Amniotic stem cell (primary cell): Measurements from ENCODE around the gene PPFIBP2.

Experiments
- DNase-seq: peaks from one replicate; lab custom pipeline; 2025; lab: John Stamatoyannopoulos, UW

Gene PPFIBP2

GRCh38 chr11:7552666-7553065, 38.9 kb downstream of the PPFIBP2 start:
- DNase-seq: no peak

- no peak for DNase-seq
These were observed 41.4 kb downstream of the PPFIBP2 start for GRCh38 chr11:7555052-7555699.

GRCh38 chr11:7558046-7558445, 44.2 kb downstream of the PPFIBP2 start:
- no peak for DNase-seq

GRCh38 chr11:7559398-7560283, 45.8 kb downstream of the PPFIBP2 start:
- no peak for DNase-seq

- DNase-seq: no peak
These were observed 47.8 kb downstream of the PPFIBP2 start for GRCh38 chr11:7561562-7561961.

- DNase-seq: no peak
These were observed 49.5 kb downstream of the PPFIBP2 start for GRCh38 chr11:7563281-7563680.

- no peak for DNase-seq
These were observed 51.0 kb downstream of the PPFIBP2 start for GRCh38 chr11:7564803-7565202.

- DNase-seq: no peak
These were observed 53.5 kb downstream of the PPFIBP2 start for GRCh38 chr11:7567311-7567710.

- no peak for DNase-seq
These were observed 55.2 kb downstream of the PPFIBP2 start for GRCh38 chr11:7569044-7569443.

GRCh38 chr11:7570241-7570640, 56.4 kb downstream of the PPFIBP2 start:
- no peak for DNase-seq

- no peak for DNase-seq
These were observed 57.2 kb downstream of the PPFIBP2 start for GRCh38 chr11:7570938-7571521.

- DNase-seq: peak; percentile 29
These were observed 57.8 kb downstream of the PPFIBP2 start for GRCh38 chr11:7571640-7572000.

GRCh38 chr11:7572001-7572712, 58.4 kb downstream of the PPFIBP2 start:
- no peak for DNase-seq

GRCh38 chr11:7573193-7573557, 59.4 kb downstream of the PPFIBP2 start:
- DNase-seq: no peak

- no peak for DNase-seq
These were observed 59.9 kb downstream of the PPFIBP2 start for GRCh38 chr11:7573558-7574296.

- DNase-seq: no peak
These were observed 60.8 kb downstream of the PPFIBP2 start for GRCh38 chr11:7574491-7575130.

- no peak for DNase-seq
These were observed 62.3 kb downstream of the PPFIBP2 start for GRCh38 chr11:7575841-7576725.

GRCh38 chr11:7576726-7577290, 63.0 kb downstream of the PPFIBP2 start:
- DNase-seq: no peak

- no peak for DNase-seq
These were observed 63.7 kb downstream of the PPFIBP2 start for GRCh38 chr11:7577291-7578190.
